ENCODE measurements around the gene TOM1L2.

TOM1L2 gene

DNA sequence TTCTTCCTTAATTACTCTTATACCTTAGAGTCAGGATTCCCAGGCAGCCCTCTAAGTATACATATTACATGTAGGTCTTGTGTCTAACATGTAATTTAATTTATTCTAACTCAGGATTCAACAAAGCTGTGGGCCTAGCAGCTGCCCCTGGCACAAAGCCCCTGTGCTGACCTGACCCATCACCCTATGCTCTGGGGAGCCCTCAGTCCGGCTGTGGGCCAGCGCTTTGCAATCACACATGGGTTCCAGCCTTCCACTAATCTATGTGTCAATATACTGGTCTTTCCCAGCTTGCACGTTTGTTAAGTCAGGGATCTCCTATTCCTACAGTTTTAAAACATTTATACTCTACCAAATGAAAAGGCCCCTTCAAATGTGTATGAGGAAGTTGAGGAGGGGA is 72.7 kb downstream of the TOM1L2 start:
- no peak for DNase-seq (ENCODE audit: low read depth)

DNA sequence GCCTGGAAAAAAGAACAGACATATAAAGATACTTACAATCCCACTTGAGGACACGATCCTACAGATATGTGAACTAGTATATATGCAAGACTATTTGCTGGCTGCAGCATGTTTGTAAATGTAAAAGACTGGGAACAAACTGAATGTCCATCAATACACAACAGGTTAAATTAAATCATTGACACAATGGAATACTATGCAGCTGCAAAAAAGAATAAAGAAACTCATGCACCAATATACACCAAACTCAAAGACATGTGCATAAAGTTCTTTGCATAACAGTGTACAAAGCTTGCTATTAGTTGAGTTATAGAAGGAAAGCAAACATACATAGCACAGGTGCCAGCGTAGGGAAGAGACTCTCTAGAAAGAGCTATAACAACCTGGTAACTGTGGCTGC is 73.5 kb downstream of the TOM1L2 start:
- no peak for DNase-seq (ENCODE audit: low read depth)

GRCh38 chr17:17897442-17897841 is 74.8 kb downstream of the TOM1L2 start:
- no peak for DNase-seq (ENCODE audit: low read depth)

DNA sequence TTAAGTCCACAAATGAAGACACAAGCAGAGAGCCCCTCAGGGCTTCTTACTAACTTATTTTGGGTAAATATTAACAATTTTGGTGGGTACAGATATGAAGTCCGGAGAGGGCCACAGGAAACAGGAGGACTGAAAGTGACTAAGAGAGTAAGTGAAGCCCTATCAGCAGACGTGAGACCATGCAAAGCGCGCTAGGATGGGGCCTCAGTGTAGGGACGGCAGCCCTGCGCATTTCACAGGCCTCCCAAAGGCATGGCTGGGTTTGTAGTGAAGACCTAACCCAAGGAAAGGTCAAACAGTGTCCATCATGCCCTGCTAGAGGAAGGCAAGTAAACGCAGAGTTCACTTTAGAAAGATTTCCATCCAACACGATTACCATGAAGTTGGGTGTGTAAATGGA is 75.5 kb downstream of the TOM1L2 start:
- DNase-seq (ENCODE audit: low read depth) = no peak

GRCh38 chr17:17893801-17894644 is 78.2 kb downstream of the TOM1L2 start:
- no peak for DNase-seq (ENCODE audit: low read depth)

DNA sequence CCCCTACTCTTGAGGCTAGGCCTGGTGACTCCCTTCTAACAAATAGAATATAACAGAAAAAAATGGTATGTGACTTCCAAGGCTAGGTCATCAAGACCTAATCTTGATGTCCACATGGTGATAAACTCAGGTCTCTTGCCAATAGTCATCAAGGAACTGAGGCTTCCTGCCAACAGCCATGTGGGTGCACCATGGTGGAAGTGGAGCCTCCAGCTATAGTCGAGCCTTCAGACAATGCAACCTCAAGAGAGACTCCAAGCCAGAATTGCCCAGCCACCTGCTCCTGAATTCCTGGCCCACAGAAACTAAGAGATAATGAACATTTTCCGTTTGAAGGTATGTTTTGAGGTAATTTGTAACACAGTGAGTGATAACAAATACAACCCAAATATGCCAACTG is 79.5 kb downstream of the TOM1L2 start:
- no peak for DNase-seq (ENCODE audit: low read depth)

- no peak for DNase-seq (ENCODE audit: low read depth)
These were observed 80.2 kb downstream of the TOM1L2 start for GRCh38 chr17:17892009-17892408.

DNA sequence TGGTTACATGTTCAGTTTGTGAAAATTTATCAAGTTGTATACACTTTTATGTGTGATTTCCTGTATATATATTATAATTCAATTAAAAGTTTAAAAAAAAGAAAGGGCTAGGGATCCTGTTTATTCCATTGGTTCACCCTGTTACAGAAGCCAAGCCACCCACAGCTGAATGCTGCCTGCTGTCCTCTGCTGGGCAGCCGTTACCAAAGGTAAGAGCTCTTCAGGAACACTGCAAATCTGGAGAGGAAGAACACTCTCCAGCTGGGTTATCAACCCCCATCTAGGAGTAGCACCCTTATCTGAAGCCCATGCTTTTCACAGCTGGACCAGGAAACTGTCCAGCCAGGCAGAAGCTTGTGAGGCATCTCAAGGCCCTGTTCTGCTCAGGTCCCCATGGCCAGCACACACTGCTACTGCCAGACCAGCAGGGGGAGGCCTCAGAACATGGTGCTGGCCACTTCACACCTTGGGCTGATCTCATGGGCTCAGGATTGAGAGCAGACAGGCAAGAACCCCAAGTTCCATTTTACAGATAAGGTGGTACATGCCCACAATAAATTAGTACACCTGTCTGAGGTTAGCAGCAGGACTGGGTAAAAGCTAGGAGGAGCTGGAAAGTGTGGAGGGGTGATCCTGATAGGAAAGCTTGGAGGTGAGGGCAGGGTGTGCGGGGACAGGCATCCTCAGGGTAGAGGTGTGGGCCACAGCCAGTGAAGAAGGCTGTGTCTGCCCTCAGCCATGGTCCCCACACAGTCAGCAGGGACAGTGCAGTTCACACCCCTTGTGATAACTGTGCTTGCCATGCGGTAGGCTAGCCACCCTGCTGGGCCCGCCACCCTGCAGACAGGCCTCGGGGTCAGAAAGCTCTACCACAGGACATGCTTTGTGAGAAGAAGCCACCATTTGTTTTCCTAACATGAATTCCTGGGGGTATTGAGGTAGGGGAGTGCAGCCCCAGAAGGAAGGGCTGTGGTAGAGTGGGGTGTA is 81.1 kb downstream of the TOM1L2 start:
- DNase-seq (ENCODE audit: low read depth) = no peak

DNA sequence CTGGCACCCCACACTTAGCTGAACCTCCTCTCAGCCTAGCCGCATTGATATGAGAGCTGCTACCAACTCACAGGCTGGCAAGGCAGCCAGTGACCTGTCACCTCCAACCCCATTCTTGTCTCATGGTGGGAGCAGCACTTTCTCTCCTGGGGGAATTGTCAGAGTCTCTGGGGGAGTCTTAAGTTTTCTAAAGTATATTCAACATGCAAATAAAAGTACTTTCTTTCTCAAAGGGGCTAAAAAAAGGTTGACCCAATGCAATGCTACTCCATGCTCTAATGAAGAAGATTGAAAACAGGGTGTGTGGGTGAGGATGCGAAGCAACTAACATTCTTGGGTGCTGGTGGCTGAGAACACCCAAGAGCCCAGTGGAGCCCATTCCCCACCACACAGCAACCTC is 82.3 kb downstream of the TOM1L2 start:
- DNase-seq (ENCODE audit: low read depth) = no peak

GRCh38 chr17:17888821-17889220 is 83.4 kb downstream of the TOM1L2 start:
- DNase-seq (ENCODE audit: low read depth) = no peak

GRCh38 chr17:17888371-17888770 is 83.8 kb downstream of the TOM1L2 start:
- no peak for DNase-seq (ENCODE audit: low read depth)

- DNase-seq (ENCODE audit: low read depth) = no peak
These were observed 84.4 kb downstream of the TOM1L2 start for GRCh38 chr17:17887752-17888304.

GRCh38 chr17:17886726-17887125 is 85.5 kb downstream of the TOM1L2 start:
- DNase-seq (ENCODE audit: low read depth) = no peak

DNA sequence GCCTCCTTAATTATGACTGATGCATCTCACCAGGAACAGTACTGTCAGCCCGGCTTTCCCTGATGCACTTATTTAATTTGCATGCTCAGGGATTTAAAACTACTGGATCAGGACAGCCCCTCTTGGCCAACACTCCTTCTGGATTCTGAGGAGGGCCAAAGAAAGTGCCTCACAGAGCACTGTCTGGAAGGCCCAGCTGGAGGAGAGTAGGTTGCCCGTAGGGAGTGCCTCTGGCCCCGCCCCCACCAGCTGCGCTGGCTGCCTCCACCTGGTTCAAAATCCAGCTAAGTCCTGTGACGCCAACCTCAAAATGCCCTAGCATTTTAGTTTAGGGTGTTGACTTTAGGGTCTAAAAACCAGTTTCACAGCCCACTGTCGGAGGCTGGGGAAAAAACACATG is 86.0 kb downstream of the TOM1L2 start:
- DNase-seq (ENCODE audit: low read depth) = no peak

GRCh38 chr17:17884391-17885357 is 87.5 kb downstream of the TOM1L2 start:
- no peak for DNase-seq (ENCODE audit: low read depth)

DNA sequence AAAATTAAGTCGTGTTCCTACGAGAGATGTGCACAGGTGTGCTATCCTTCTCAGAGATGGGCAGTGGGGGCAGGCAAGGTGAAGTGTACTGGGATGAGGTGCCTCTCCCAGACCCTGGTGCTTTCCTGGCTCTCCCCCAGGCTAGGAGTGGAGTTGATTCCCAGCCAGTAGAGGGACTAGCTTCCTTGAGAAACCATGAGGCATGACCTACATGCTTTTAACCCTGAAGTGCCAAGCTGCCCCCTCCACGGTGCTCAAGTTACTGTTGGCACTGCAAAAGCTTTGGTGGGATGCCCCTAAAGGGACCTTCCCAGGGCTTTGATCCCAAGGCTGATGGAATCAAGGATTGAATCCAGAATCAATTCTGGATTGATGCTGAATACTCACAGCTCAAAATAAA is 88.4 kb downstream of the TOM1L2 start:
- DNase-seq (ENCODE audit: low read depth) = no peak

DNA sequence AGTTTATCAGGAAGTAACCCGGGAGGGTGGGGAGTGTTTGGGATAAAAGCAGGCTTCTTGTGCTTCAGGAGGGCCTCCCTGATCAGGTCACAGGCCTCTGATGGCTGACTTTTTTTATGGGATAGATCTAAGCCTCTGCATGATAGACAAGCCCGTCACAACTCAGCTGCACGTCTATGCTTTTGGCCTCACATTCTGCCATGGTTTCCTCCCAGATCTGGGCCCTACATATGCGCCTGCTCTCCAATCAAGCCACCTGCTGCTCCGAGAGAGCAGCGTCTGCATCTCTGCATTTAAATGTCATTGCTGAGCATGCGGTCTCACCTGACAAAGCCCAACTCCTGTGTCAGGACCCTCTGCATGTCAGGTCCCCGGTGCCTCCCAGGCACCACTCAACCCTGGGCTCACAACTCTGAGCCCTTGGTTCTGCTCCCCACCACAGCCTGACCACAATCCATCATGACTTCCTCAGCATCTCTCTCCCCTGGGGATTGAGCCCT is 90.1 kb downstream of the TOM1L2 start:
- DNase-seq (ENCODE audit: low read depth) = no peak

- DNase-seq (ENCODE audit: low read depth) = no peak
These were observed 91.5 kb downstream of the TOM1L2 start for GRCh38 chr17:17880577-17881196.

- DNase-seq (ENCODE audit: low read depth) = no peak
These were observed 94.5 kb downstream of the TOM1L2 start for GRCh38 chr17:17877529-17878358.

- DNase-seq (ENCODE audit: low read depth) = no peak
These were observed 95.2 kb downstream of the TOM1L2 start for GRCh38 chr17:17876959-17877528.
